ENCODE measurements around the gene RHOXF1. TPM values are rescaled to one million over a fixed set of nuclear protein-coding genes. Genes with fewer than 3 reads are reported as not detected.
"Not testable (repeated sequence)": the region's sequence is repeated elsewhere in the genome, so short reads cannot be mapped to it uniquely, and the experiment has no call there.

The RHOXF1 gene
- total RNA-seq, 2 experiments from 2014 or later: 0.45 TPM; not detected in 1

DNA sequence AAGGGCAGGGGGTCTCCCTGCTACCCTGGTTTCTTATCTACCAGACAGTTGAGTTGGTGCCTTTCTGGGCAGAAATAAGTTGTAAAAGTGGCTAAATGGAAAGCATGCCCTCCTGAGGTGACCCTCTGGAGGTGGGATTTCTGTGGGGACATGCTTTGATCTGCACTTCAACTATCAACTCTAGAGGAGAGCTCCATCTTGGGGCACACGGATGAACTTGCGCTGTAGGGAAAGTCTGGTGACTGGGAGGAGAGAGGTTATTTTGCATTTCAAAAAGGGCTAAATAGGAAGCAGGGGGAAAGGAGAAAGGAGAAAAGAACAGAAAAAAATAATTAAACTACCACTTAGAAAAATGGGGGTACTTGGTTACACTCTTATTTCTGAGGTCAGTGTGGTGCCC, 25.5 kb downstream of the RHOXF1 start:
- H3K36me3 ChIP-seq (ENCODE audit: insufficient read depth, low read length): no peaks in the 10 kb centered on the region
- H3K27ac ChIP-seq (ENCODE audit: low read depth in 1 of 2, low read length in 2 of 2): no peak overlapping the region
- Mint-ChIP-seq H3K9me3 (no peaks in the 10 kb centered on the region), H3K27ac (no peak overlapping the region), H3K36me3 (ENCODE audit: low read depth) (no peaks in the 10 kb centered on the region), H3K27me3 (no peaks in the 10 kb centered on the region), H3K4me1 (ENCODE audit: low read depth) (no peaks in the 10 kb centered on the region), H3K4me3 (no peak overlapping the region)
- no peaks in the 10 kb centered on the region for H3K27me3 ChIP-seq (ENCODE audit: control insufficient read depth in 1 of 2, insufficient read depth in 2 of 2, low read length in 2 of 2)
- H3K9me3 ChIP-seq (ENCODE audit: control insufficient read depth in 1 of 2, insufficient read depth in 1 of 2, low read length in 2 of 2): no peaks in the 10 kb centered on the region
- no peak overlapping the region for H3K4me3 ChIP-seq (ENCODE audit: low read length)
- ChIA-PET POLR2A (no interaction called here), CTCF (no interaction called here)
- intact Hi-C loops (cut with DNase I, micrococcal nuclease): no loop called here
- TF ChIP-seq, protein P1, sequence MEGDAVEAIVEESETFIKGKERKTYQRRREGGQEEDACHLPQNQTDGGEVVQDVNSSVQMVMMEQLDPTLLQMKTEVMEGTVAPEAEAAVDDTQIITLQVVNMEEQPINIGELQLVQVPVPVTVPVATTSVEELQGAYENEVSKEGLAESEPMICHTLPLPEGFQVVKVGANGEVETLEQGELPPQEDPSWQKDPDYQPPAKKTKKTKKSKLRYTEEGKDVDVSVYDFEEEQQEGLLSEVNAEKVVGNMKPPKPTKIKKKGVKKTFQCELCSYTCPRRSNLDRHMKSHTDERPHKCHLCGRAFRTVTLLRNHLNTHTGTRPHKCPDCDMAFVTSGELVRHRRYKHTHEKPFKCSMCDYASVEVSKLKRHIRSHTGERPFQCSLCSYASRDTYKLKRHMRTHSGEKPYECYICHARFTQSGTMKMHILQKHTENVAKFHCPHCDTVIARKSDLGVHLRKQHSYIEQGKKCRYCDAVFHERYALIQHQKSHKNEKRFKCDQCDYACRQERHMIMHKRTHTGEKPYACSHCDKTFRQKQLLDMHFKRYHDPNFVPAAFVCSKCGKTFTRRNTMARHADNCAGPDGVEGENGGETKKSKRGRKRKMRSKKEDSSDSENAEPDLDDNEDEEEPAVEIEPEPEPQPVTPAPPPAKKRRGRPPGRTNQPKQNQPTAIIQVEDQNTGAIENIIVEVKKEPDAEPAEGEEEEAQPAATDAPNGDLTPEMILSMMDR (IDR thresholded peaks at IDR 0.05): no peak
- H3K4me1 ChIP-seq (ENCODE audit: insufficient read depth, low read length): no peaks in the 10 kb centered on the region
- no peak for DNase-seq
- ATAC-seq (ENCODE audit: poor library complexity): no peak

DNA sequence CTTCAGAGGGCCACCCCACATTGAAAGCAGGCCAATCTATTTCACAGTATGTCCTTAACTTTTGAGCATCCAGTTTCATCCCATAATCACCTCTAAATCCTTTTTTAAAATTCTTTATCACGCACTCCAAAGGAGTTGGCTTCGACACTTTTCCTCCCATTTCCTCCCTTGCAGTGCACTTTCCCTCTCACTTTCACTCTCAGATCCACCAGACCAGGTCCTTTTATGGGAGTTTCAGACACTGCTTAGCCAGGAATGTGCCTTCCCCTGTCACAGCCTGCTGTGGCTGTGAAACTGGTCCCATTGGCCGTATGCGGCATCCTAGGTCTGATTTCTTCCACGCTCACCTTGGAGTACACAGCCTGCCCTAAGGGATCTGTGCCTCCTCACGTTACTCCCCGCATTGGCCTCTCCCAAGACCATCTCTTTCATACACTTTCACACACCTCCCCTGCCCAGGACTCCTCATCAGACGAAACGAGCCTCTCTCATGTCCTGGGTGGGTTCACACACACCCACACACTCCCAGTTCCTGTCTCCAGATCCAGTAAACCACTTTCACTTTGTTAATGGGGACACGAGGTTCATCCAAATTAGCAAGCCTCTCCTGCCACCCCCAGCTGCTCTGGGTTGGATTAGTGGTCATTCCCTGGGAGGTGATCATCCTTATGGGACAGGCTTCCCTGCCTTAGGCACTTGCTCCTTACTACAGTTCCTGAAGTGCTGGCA, 28.3 kb downstream of the RHOXF1 start:
- TF ChIP-seq, protein P1 (IDR thresholded peaks at IDR 0.05): no peak

DNA sequence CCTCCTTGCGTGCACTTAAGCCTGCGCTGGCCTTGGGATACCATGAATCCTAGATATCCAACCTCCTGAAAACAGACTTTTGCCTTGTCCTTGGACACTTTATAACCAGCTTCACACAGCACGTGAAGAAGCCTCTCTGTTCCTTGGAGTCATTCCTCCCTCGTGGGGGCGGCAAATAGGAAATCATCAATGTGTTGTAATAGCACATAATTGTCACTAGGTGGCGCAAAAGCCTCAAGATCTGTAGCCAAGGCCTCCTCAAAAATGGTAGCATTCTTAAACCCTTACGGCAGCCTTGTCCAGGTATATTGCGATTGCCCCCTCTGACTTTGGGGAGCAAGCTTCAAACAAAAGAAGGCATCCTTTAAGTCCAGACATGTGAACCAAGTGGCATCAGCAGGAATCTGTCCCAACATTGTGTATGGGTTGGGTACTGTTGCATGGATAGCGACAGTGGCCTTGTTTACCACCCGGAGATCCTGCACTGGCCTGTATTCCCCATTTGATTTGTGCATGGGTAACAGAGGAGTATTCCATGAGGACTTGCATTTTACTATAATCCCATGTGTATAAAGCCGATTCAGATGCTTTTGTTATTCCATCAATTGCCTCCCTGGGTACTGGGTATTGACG, 30.0 kb downstream of the RHOXF1 start:
- CTCF ChIA-PET; H3K36me3 Mint-ChIP-seq (ENCODE audit: low read depth); H3K27ac Mint-ChIP-seq; H3K4me1 ChIP-seq (ENCODE audit: insufficient read depth, low read length); H3K27me3 Mint-ChIP-seq; H3K4me3 Mint-ChIP-seq; POLR2A ChIA-PET; H3K4me1 Mint-ChIP-seq (ENCODE audit: low read depth); H3K36me3 ChIP-seq (ENCODE audit: insufficient read depth, low read length); H3K27me3 ChIP-seq (ENCODE audit: control insufficient read depth in 1 of 2, insufficient read depth in 2 of 2, low read length in 2 of 2); H3K9me3 ChIP-seq (ENCODE audit: control insufficient read depth in 1 of 2, insufficient read depth in 1 of 2, low read length in 2 of 2); H3K4me3 ChIP-seq (ENCODE audit: low read length); H3K27ac ChIP-seq (ENCODE audit: low read depth in 1 of 2, low read length in 2 of 2); intact Hi-C loops (cut with DNase I, micrococcal nuclease); H3K9me3 Mint-ChIP-seq; DNase-seq: not testable (repeated sequence)
- peak; percentile 39 for ATAC-seq (ENCODE audit: poor library complexity)

More for the DNA sequence above, 28.3 kb downstream of the RHOXF1 start:
- DNase-seq: no peak
- no peaks in the 10 kb centered on the region for H3K27me3 Mint-ChIP-seq
- no peak overlapping the region for H3K4me3 Mint-ChIP-seq
- Histone ChIP-seq H3K27me3 (ENCODE audit: control insufficient read depth in 1 of 2, insufficient read depth in 2 of 2, low read length in 2 of 2) (no peaks in the 10 kb centered on the region), H3K4me3 (ENCODE audit: low read length) (no peak overlapping the region), H3K4me1 (ENCODE audit: insufficient read depth, low read length) (no peaks in the 10 kb centered on the region), H3K27ac (ENCODE audit: low read depth in 1 of 2, low read length in 2 of 2) (no peak overlapping the region), H3K36me3 (ENCODE audit: insufficient read depth, low read length) (no peaks in the 10 kb centered on the region), H3K9me3 (ENCODE audit: control insufficient read depth in 1 of 2, insufficient read depth in 1 of 2, low read length in 2 of 2) (no peaks in the 10 kb centered on the region)
- H3K27ac Mint-ChIP-seq: no peak overlapping the region
- H3K9me3 Mint-ChIP-seq: no peaks in the 10 kb centered on the region
- ATAC-seq (ENCODE audit: poor library complexity): no peak
- POLR2A ChIA-PET: no interaction called here
- H3K36me3 Mint-ChIP-seq (ENCODE audit: low read depth): no peaks in the 10 kb centered on the region
- intact Hi-C loops (cut with DNase I, micrococcal nuclease): no loop called here
- CTCF ChIA-PET: no interaction called here
- no peaks in the 10 kb centered on the region for H3K4me1 Mint-ChIP-seq (ENCODE audit: low read depth)

DNA sequence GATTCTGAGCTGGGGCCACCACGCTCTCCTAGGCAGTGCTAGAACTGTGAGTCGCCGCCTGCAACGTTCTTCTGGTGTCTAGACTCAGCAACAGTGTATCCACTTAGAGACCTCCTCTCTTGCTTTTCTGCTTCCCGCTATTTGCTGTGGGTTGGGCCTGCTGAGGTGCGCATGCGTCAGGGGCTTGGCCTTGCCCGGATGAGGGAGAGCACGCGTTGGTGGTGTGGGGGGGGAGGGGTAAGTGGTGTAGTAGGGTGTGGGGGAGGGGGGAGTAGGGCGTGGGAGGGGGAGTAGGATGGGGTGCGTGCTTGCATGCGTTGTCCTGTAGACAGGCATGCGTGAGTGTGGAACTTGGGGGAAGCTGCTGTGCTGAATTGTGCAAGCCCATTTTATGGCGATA, 38.1 kb downstream of the RHOXF1 start, which contains the start of gene RHOXF2B:
Gene RHOXF2B, minus strand, starts transcription at position 101 of the 400 bp plus-strand sequence. CDS start 138 bp downstream, outside the sequence.
- not testable (repeated sequence) for H3K36me3 Mint-ChIP-seq (ENCODE audit: low read depth); H3K4me3 Mint-ChIP-seq

DNA sequence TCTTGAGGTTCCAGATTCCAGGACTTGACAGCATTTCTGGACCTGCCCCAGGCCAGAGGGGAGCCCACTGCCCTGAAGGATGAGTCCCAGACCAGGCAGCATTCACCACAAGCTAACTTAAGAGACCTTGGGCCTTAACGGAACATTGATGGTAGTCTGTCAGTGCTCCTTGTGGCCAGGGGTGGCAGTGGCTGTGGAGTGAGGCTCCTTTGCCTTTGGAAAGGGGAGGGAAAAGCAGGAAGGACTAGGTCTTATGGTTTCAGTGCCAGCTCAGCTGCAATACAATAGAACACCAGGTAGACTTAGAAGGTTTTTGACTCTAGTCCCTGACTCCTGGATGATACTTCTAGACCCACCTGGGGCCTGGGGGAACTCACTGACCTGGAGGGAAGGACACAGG, 49.5 kb downstream of the RHOXF1 start:
- H3K27me3 ChIP-seq (ENCODE audit: control insufficient read depth in 1 of 2, insufficient read depth in 2 of 2, low read length in 2 of 2); POLR2A ChIA-PET; H3K27me3 Mint-ChIP-seq; H3K27ac Mint-ChIP-seq; H3K4me1 ChIP-seq (ENCODE audit: insufficient read depth, low read length); H3K9me3 ChIP-seq (ENCODE audit: control insufficient read depth in 1 of 2, insufficient read depth in 1 of 2, low read length in 2 of 2); H3K36me3 Mint-ChIP-seq (ENCODE audit: low read depth); CTCF ChIA-PET; H3K36me3 ChIP-seq (ENCODE audit: insufficient read depth, low read length); DNase-seq; H3K4me3 Mint-ChIP-seq; H3K4me3 ChIP-seq (ENCODE audit: low read length); intact Hi-C loops (cut with DNase I, micrococcal nuclease); H3K9me3 Mint-ChIP-seq; H3K4me1 Mint-ChIP-seq (ENCODE audit: low read depth); H3K27ac ChIP-seq (ENCODE audit: low read depth in 1 of 2, low read length in 2 of 2); ATAC-seq (ENCODE audit: poor library complexity): not testable (repeated sequence)

More for the DNA sequence above, 38.1 kb downstream of the RHOXF1 start, which contains the start of gene RHOXF2B:
- H3K27me3 Mint-ChIP-seq; H3K27ac ChIP-seq (ENCODE audit: low read depth in 1 of 2, low read length in 2 of 2); H3K4me3 ChIP-seq (ENCODE audit: low read length); H3K4me1 Mint-ChIP-seq (ENCODE audit: low read depth); CTCF ChIA-PET; H3K27me3 ChIP-seq (ENCODE audit: control insufficient read depth in 1 of 2, insufficient read depth in 2 of 2, low read length in 2 of 2); intact Hi-C loops (cut with DNase I, micrococcal nuclease); H3K9me3 Mint-ChIP-seq; H3K36me3 ChIP-seq (ENCODE audit: insufficient read depth, low read length); H3K9me3 ChIP-seq (ENCODE audit: control insufficient read depth in 1 of 2, insufficient read depth in 1 of 2, low read length in 2 of 2); POLR2A ChIA-PET; ATAC-seq (ENCODE audit: poor library complexity); H3K4me1 ChIP-seq (ENCODE audit: insufficient read depth, low read length); DNase-seq; H3K27ac Mint-ChIP-seq: not testable (repeated sequence)
